K562 (cell line): ENCODE data around the gene COX5A. TPM values are rescaled to one million over a fixed set of nuclear protein-coding genes. Genes with fewer than 3 reads are reported as not detected.

Source experiments
- CEBPB ChIP-seq: fragments of 450-650 bp; IDR thresholded peaks from 2 replicates; pipeline ENCODE4 v1.6.1; 2016; ENCODE audit warnings: missing genetic modification characterization, missing compliant biosample characterization
- CTCF ChIP-seq, 3 experiments: IDR thresholded peaks in 2 of 3; conservative IDR thresholded peaks in 1 of 3; 2 replicates each; pipeline ENCODE4 v1.5.1; 2011 to 2012; ENCODE audit warnings: low read length in 3 of 3, mild to moderate bottlenecking in 3 of 3, control low read depth in 2 of 3, improper control_type of control experiment in 1 of 3, inconsistent platforms in 1 of 3, low read depth in 1 of 3, mixed read lengths in 1 of 3, moderate library complexity in 1 of 3; ENCODE audit not compliant: insufficient read depth in 2 of 3
- DIDO1 ChIP-seq: fragments of 450-650 bp; IDR thresholded peaks from 2 replicates; pipeline ENCODE4 v1.6.1; 2016; ENCODE audit warnings: low read depth, missing biosample characterization, missing genetic modification characterization
- FOSL1 ChIP-seq: fragments of 200-800 bp; sonication (Bioruptor generic); conservative IDR thresholded peaks from 2 replicates; pipeline ENCODE4 v1.6.1; 2016; ENCODE audit warnings: missing genetic modification characterization, missing compliant biosample characterization
- HNRNPL ChIP-seq: fragments of 200-400 bp; formaldehyde crosslinking; IDR thresholded peaks from 2 replicates; pipeline ENCODE4 v1.6.1; 2017; ENCODE audit warnings: low read depth, mild to moderate bottlenecking, low read length
- KDM4B ChIP-seq, 2 experiments: fragments of 450-650 bp in 1 of 2; sonication (generic) in 1 of 2; IDR thresholded peaks; 2 replicates each; pipeline ENCODE4 v1.6.1; 2016 to 2017; ENCODE audit warnings: borderline replicate concordance in 2 of 2, antibody characterized with exemption in 1 of 2, low read depth in 1 of 2, mild to moderate bottlenecking in 1 of 2
- KLF16 ChIP-seq: IDR thresholded peaks from 2 replicates; pipeline ENCODE4 v1.6.1; 2016; ENCODE audit warnings: antibody characterized with exemption
- MYBL2 ChIP-seq, 2 experiments: fragments of 450-650 bp in 1 of 2; sonication (generic) in 1 of 2; formaldehyde crosslinking in 1 of 2; IDR thresholded peaks; 2 replicates each; pipeline versions ENCODE4 v1.6.1 to v1.8.1; 2017 to 2022; ENCODE audit warnings: borderline replicate concordance in 1 of 2, inconsistent platforms in 1 of 2, low read depth in 1 of 2, mild to moderate bottlenecking in 1 of 2, missing genetic modification reagents in 1 of 2, moderate library complexity in 1 of 2
- RFX1 ChIP-seq: fragments of 450-650 bp; IDR thresholded peaks from 2 replicates; pipeline ENCODE4 v1.6.1; 2016; ENCODE audit warnings: mild to moderate bottlenecking, moderate library complexity
- SIX5 ChIP-seq, 2 experiments: IDR thresholded peaks; 2 replicates each; pipeline ENCODE4 v1.6.1; 2011; ENCODE audit warnings: low read length in 2 of 2, borderline replicate concordance in 1 of 2, low read depth in 1 of 2, mild to moderate bottlenecking in 1 of 2, moderate library complexity in 1 of 2; ENCODE audit not compliant: insufficient read depth in 1 of 2
- STAT6 ChIP-seq: sonication (generic); formaldehyde crosslinking; IDR thresholded peaks from 2 replicates; pipeline ENCODE4 v1.8.1; 2023; ENCODE audit warnings: mild to moderate bottlenecking, missing genetic modification reagents
- ZNF212 ChIP-seq: fragments of 450-650 bp; formaldehyde crosslinking; IDR thresholded peaks from 2 replicates; pipeline ENCODE4 v1.4.0; 2020; ENCODE audit warnings: mild to moderate bottlenecking
- ZNF324 ChIP-seq: fragments of 250-450 bp; sonication (Bioruptor Pico); IDR thresholded peaks from 2 replicates; pipeline ENCODE4 v1.4.0; 2020; ENCODE audit warnings: mild to moderate bottlenecking
- ZNF407 ChIP-seq: fragments of 450-650 bp; IDR thresholded peaks from 2 replicates; pipeline ENCODE4 v1.6.1; 2016; ENCODE audit warnings: low read depth
- polyA plus RNA-seq, 8 experiments: library from polyadenylated mRNA; depleted of rRNA in 4 of 8; stranded (reverse) in 5 of 8; unstranded in 3 of 8; fragments of >200 nt; fragmentation: Nextera tagmentation in 2 of 8; fragmentation: Illumina TruSeq in 1 of 8; extraction: Ambion mirVana in 2 of 8; extraction: Trizol in 1 of 8; gene quantifications; 2 replicates each; pipeline versions ENCODE4 v1.2.1 to v1.2.3, GENCODE V29; 2011 to 2014; ENCODE audit warnings: inconsistent platforms in 1 of 8, missing spikeins in 1 of 8
- total RNA-seq, 7 experiments: library from RNA; depleted of rRNA in 6 of 7; stranded (reverse); fragments of >200 nt in 6 of 7; fragmentation: Illumina TruSeq in 2 of 7; extraction: Trizol in 2 of 7; gene quantifications; 2 replicates each; pipeline versions ENCODE4 v1.2.1 to v1.2.3, GENCODE V29; 2011 to 2021; ENCODE audit warnings: low replicate concordance in 1 of 7

Gene COX5A
- total and polyA plus RNA-seq, 9 of the 15 experiments (the other 6 are each of a cell fraction or from before 2014, with no cell fraction given), result 86.8 to 553 (median 371) TPM

GRCh38 chr15:74889883-74890664 is 47.8 kb downstream of the COX5A start, which contains the start of gene MPI (continued):
- TF ChIP-seq ZNF407 (no peak), HNRNPL (no peak), CTCF (IDR thresholded peaks at IDR 0.05 in 2 of 3, conservative IDR thresholded peaks at IDR 0.05 in 1 of 3; ENCODE audit: insufficient read depth in 2 of 3, low read depth in 1 of 3, low read length in 3 of 3) (no peak), KLF16 (no peak), CEBPB (tag) (no peak), DIDO1 (tag) (no peak), ZNF324 (CRISPR knock-in tag) (no peak), STAT6 (CRISPR knock-in tag) (no peak), RFX1 (no peak), KDM4B (IDR thresholded peaks at IDR 0.05; ENCODE audit: borderline replicate concordance in 2 of 2, low read depth in 1 of 2) (no peak), SIX5 (IDR thresholded peaks at IDR 0.05; ENCODE audit: borderline replicate concordance in 1 of 2, insufficient read depth in 1 of 2, low read depth in 1 of 2, low read length in 2 of 2) (peak; percentile 88 to 90), MYBL2 (IDR thresholded peaks at IDR 0.05; ENCODE audit: low read depth) (no peak), MYBL2 (CRISPR knock-in tag; IDR thresholded peaks at IDR 0.05; ENCODE audit: borderline replicate concordance) (no peak), ZNF212 (CRISPR knock-in tag) (no peak), FOSL1 (no peak)
